ENCODE results near the gene RAD51B. TPM values are rescaled to one million over a fixed set of nuclear protein-coding genes. Genes with fewer than 3 reads are reported as not detected.

The RAD51B gene
- total RNA-seq, 6 experiments from 2014 or later: 2.7 to 5.8 (median 4.3) TPM

GRCh38 chr14:68318828-68319227 is 499.2 kb downstream of the RAD51B start:
- intact Hi-C loops (cut with DNase I): no loop called here
- Histone ChIP-seq H3K9me3 (no peaks in the 10 kb centered on the region), H3K27ac (no peak overlapping the region), H3K4me3 (no peak overlapping the region), H3K36me3 (no peaks in the 10 kb centered on the region), H3K27me3 (no peaks in the 10 kb centered on the region), H3K4me1 (peaks cover 0 to 10% (median 3%) of the 10 kb centered on the region in 4 donors)
- ATAC-seq: no peak
- TF ChIP-seq CTCF (IDR thresholded peaks at IDR 0.05) (no peak), POLR2A (IDR thresholded peaks at IDR 0.05) (no peak)
- DNase-seq: no peak
- WGBS (ENCODE audit: insufficient coverage, low coverage, low lambda C conversion rate, missing lambda C conversion rate): 57% methylated on average over 2 of the region's 2 CpGs

- intact Hi-C loops (cut with DNase I): no loop called here
- TF ChIP-seq POLR2A (IDR thresholded peaks at IDR 0.05): no peak
- no peak for TF ChIP-seq CTCF (IDR thresholded peaks at IDR 0.05)
- DNase-seq (no peak), ATAC-seq (no peak)
- H3K4me1 ChIP-seq: peaks cover 0 to 10% (median 3%) of the 10 kb centered on the region in 4 donors
- no peak overlapping the region for H3K4me3 ChIP-seq
- H3K36me3 ChIP-seq: no peaks in the 10 kb centered on the region
- H3K27ac ChIP-seq: no peak overlapping the region
- no peaks in the 10 kb centered on the region for H3K9me3 ChIP-seq
- WGBS (ENCODE audit: insufficient coverage, low coverage, low lambda C conversion rate, missing lambda C conversion rate): 80% methylated on average over 1 of the region's 1 CpG
- no peaks in the 10 kb centered on the region for H3K27me3 ChIP-seq
Measured at GRCh38 chr14:68320495-68320894, 500.9 kb downstream of the RAD51B start.

GRCh38 chr14:68322940-68323620 is 503.5 kb downstream of the RAD51B start:
- H3K27me3 ChIP-seq: no peaks in the 10 kb centered on the region
- H3K4me3 ChIP-seq: no peak overlapping the region
- H3K27ac ChIP-seq: no peak overlapping the region
- ATAC-seq: no peak
- no peaks in the 10 kb centered on the region for H3K9me3 ChIP-seq
- 87% methylated on average over 2 of the region's 4 CpGs for WGBS (ENCODE audit: insufficient coverage, low coverage, low lambda C conversion rate, missing lambda C conversion rate)
- no peaks in the 10 kb centered on the region for H3K4me1 ChIP-seq
- DNase-seq: no peak
- TF ChIP-seq CTCF (IDR thresholded peaks at IDR 0.05) (no peak), POLR2A (IDR thresholded peaks at IDR 0.05) (no peak)
- intact Hi-C loops (cut with DNase I): no loop called here
- H3K36me3 ChIP-seq: no peaks in the 10 kb centered on the region

GRCh38 chr14:68325267-68325807 is 505.8 kb downstream of the RAD51B start:
- TF ChIP-seq POLR2A (IDR thresholded peaks at IDR 0.05): no peak
- intact Hi-C loops (cut with DNase I): no loop called here
- 85% methylated on average over 5 of the region's 5 CpGs for WGBS (ENCODE audit: insufficient coverage, low coverage, low lambda C conversion rate, missing lambda C conversion rate)
- no peak for ATAC-seq
- Histone ChIP-seq H3K4me3 (no peak overlapping the region), H3K9me3 (no peaks in the 10 kb centered on the region), H3K27me3 (no peaks in the 10 kb centered on the region), H3K27ac (no peak overlapping the region), H3K36me3 (no peaks in the 10 kb centered on the region), H3K4me1 (no peaks in the 10 kb centered on the region)
- no peak for DNase-seq

GRCh38 chr14:68327231-68327630 is 507.7 kb downstream of the RAD51B start:
- Histone ChIP-seq H3K9me3 (no peaks in the 10 kb centered on the region), H3K27ac (no peak overlapping the region), H3K4me1 (no peaks in the 10 kb centered on the region), H3K4me3 (no peak overlapping the region), H3K27me3 (no peaks in the 10 kb centered on the region), H3K36me3 (no peaks in the 10 kb centered on the region)
- DNase-seq (no peak), ATAC-seq (peak in 1 of 4 donors; percentile 20)
- intact Hi-C loops (cut with DNase I): no loop called here
- 91% methylated on average over 3 of the region's 3 CpGs for WGBS (ENCODE audit: insufficient coverage, low coverage, low lambda C conversion rate, missing lambda C conversion rate)
- TF ChIP-seq CTCF (IDR thresholded peaks at IDR 0.05) (no peak), POLR2A (IDR thresholded peaks at IDR 0.05) (no peak)
